Sigmoid colon (tissue), 7 donors: Measurements from ENCODE around the gene GIT2. TPM values are rescaled to one million over a fixed set of nuclear protein-coding genes. Genes with fewer than 3 reads are reported as not detected.

ENCODE experiments used
- DNase-seq: peaks from one replicate; pipeline ENCODE4 v3.0.0-alpha.2; 2019
- H3K27ac ChIP-seq, 4 donors: fragments of 200-600 bp; sonication (generic); one replicate each; pipeline ENCODE4 v1.5.1; 2016 to 2019; ENCODE audit warnings: mild to moderate bottlenecking in 1 of 4
- H3K27me3 ChIP-seq, 3 donors: fragments of 200-600 bp; sonication (generic); one replicate each; pipeline ENCODE4 v1.5.1; 2019; ENCODE audit warnings: mild to moderate bottlenecking in 1 of 3
- H3K36me3 ChIP-seq, 4 donors: fragments of 200-600 bp; sonication (generic); one replicate each; pipeline ENCODE4 v1.5.1; 2016 to 2019
- H3K4me1 ChIP-seq, 4 donors: fragments of 200-600 bp; sonication (generic); one replicate each; pipeline ENCODE4 v1.5.1; 2017 to 2019
- H3K4me3 ChIP-seq, 4 donors: fragments of 200-600 bp; sonication (generic); one replicate each; pipeline ENCODE4 v1.5.1; 2017 to 2019; ENCODE audit warnings: mild to moderate bottlenecking in 2 of 4, moderate library complexity in 1 of 4
- H3K9me3 ChIP-seq, 4 donors: fragments of 200-600 bp in 3 of 4; sonication (generic) in 3 of 4; one replicate each; pipeline versions ENCODE4 v1.5.1 to v1.6.1; 2013 to 2019
- CTCF ChIP-seq, 4 experiments: fragments of 450-650 bp in 3 of 4; fragments of 200-600 bp in 1 of 4; IDR thresholded peaks; one replicate each; pipeline ENCODE4 v1.5.1; 2016 to 2019; ENCODE audit warnings: antibody characterized with exemption in 4 of 4, mild to moderate bottlenecking in 3 of 4, moderate library complexity in 2 of 4
- EP300 ChIP-seq, 4 donors: sonication (generic); formaldehyde crosslinking; IDR thresholded peaks; one replicate each; pipeline ENCODE4 v1.6.1; 2017; ENCODE audit warnings: antibody characterized with exemption in 4 of 4
- POLR2A ChIP-seq, 2 donors: fragments of 450-650 bp; IDR thresholded peaks; one replicate each; pipeline ENCODE4 v1.6.1; 2016; ENCODE audit warnings: antibody characterized with exemption in 2 of 2, mild to moderate bottlenecking in 2 of 2, moderate library complexity in 2 of 2
- POLR2AphosphoS5 ChIP-seq, 4 donors: sonication (generic); formaldehyde crosslinking; IDR thresholded peaks; one replicate each; pipeline ENCODE4 v1.6.1; 2017; ENCODE audit warnings: antibody characterized with exemption in 4 of 4
- WGBS, 2 donors: extraction: QIAGEN DNeasy Blood & Tissue Kit; methylation state at CpG; one replicate each; pipeline ENCODE4 v1.1.7; 2013; 5-methylcytosine and 5-hydroxymethylcytosine counted together
- intact Hi-C: fragments of 100-400 bp; cut with DNase I; formaldehyde crosslinking; loops from one replicate; pipeline ENCODE4 v1.15.1; 2023
- polyA plus RNA-seq, 3 donors: library from polyadenylated mRNA; stranded (reverse); fragments of 200-250 nt; gene quantifications; one replicate each; pipeline ENCODE4 v1.2.3, GENCODE V29; 2013
- total RNA-seq, 4 donors: library from RNA; depleted of rRNA; stranded (reverse); fragments of >200 nt; gene quantifications; one replicate each; pipeline ENCODE4 v1.1.0, GENCODE V29; 2016
- donor health status: healthy with polysubstance abuse.
- donor health status: Bipolar disorder and iron deficiency.
- donor health status: healthy.

The GIT2 gene
- total RNA-seq (10 to 100 TPM; 26.7 to 54.6 (median 35.1) TPM), polyA plus RNA-seq (10 to 100 TPM in 1 of 3 donors, 1 to 10 TPM in 2; 6.0 to 25.2 (median 7.9) TPM)

- peaks cover 0 to 48% (median 34%) of the 10 kb centered on the region in 4 donors for H3K4me1 ChIP-seq
- no peaks in the 10 kb centered on the region for H3K9me3 ChIP-seq
- H3K36me3 ChIP-seq: peaks cover 0 to 8% (median 0%) of the 10 kb centered on the region in 4 donors
- WGBS, 2 donors: 0% methylated on average over 65 of the region's 65 CpGs
- DNase-seq: peak; percentile 97
- no peaks in the 10 kb centered on the region for H3K27me3 ChIP-seq
- peak within 1 kb of the TSS; percentile 75 to 98 (median 89) for H3K4me3 ChIP-seq
- intact Hi-C loops: loop anchor here (5.0 to 10.0 kb wide), 2 partner anchors 281 to 436 kb away; partner anchors contain the start of gene FAM222A
- H3K27ac ChIP-seq: peak within 1 kb of the TSS; percentile 79 to 87 (median 84)
- TF ChIP-seq EP300 (IDR thresholded peaks at IDR 0.05): no peak
- TF ChIP-seq CTCF (IDR thresholded peaks at IDR 0.05): no peak
- peak; percentile 41 to 45 for TF ChIP-seq POLR2A (IDR thresholded peaks at IDR 0.05)
- TF ChIP-seq POLR2AphosphoS5 (IDR thresholded peaks at IDR 0.05): peak; percentile 64 to 94 (median 90)
These were observed at the start of gene GIT2 for GRCh38 chr12:109995686-109996482. Gene GIT2 (minus strand): TSS chr12:109996368. CDS start chr12:109996224, 144 bp downstream.

- Histone ChIP-seq H3K27me3 (no peaks in the 10 kb centered on the region), H3K36me3 (peaks cover 0 to 25% (median 9%) of the 10 kb centered on the region in 4 donors), H3K27ac (peak overlapping the region in 1 of 4 donors; percentile 81), H3K4me3 (no peak overlapping the region), H3K4me1 (peaks cover 0 to 34% (median 26%) of the 10 kb centered on the region in 4 donors), H3K9me3 (no peaks in the 10 kb centered on the region)
- no peak for TF ChIP-seq POLR2A (IDR thresholded peaks at IDR 0.05)
- TF ChIP-seq EP300 (IDR thresholded peaks at IDR 0.05): no peak
- no peak for TF ChIP-seq POLR2AphosphoS5 (IDR thresholded peaks at IDR 0.05)
- no peak for TF ChIP-seq CTCF (IDR thresholded peaks at IDR 0.05)
- intact Hi-C loops: no loop called here
- 95 to 97% methylated on average over 3 of the region's 3 CpGs for WGBS, 2 donors
- no peak for DNase-seq
These were observed 46.1 kb upstream of the GIT2 start for GRCh38 chr12:110042264-110042663.

GRCh38 chr12:110039085-110039807 lies 43.1 kb upstream of the GIT2 start:
- H3K27ac ChIP-seq: peak overlapping the region; percentile 37 to 81 (median 61)
- DNase-seq: no peak
- 12 to 53% methylated on average over 5 of the region's 5 CpGs for WGBS, 2 donors
- intact Hi-C loops: no loop called here
- no peak overlapping the region for H3K4me3 ChIP-seq
- no peaks in the 10 kb centered on the region for H3K27me3 ChIP-seq
- H3K9me3 ChIP-seq: no peaks in the 10 kb centered on the region
- H3K4me1 ChIP-seq: peaks cover 0 to 28% (median 18%) of the 10 kb centered on the region in 4 donors
- TF ChIP-seq CTCF (IDR thresholded peaks at IDR 0.05): no peak
- TF ChIP-seq POLR2A (IDR thresholded peaks at IDR 0.05): no peak
- TF ChIP-seq POLR2AphosphoS5 (IDR thresholded peaks at IDR 0.05): no peak
- no peak for TF ChIP-seq EP300 (IDR thresholded peaks at IDR 0.05)
- peaks cover 0 to 50% (median 19%) of the 10 kb centered on the region in 4 donors for H3K36me3 ChIP-seq

- intact Hi-C loops: no loop called here
- Histone ChIP-seq H3K4me1 (peaks cover 0 to 25% (median 18%) of the 10 kb centered on the region in 4 donors), H3K9me3 (no peaks in the 10 kb centered on the region), H3K4me3 (no peak overlapping the region), H3K36me3 (peaks cover 0 to 55% (median 21%) of the 10 kb centered on the region in 4 donors), H3K27ac (peak overlapping the region; percentile 37 to 81 (median 61)), H3K27me3 (no peaks in the 10 kb centered on the region)
- TF ChIP-seq EP300 (IDR thresholded peaks at IDR 0.05) (no peak), CTCF (IDR thresholded peaks at IDR 0.05) (no peak), POLR2AphosphoS5 (IDR thresholded peaks at IDR 0.05) (no peak)
- DNase-seq: no peak
- WGBS, 2 donors: 29 to 64% methylated on average over 5 of the region's 5 CpGs
These were observed 42.5 kb upstream of the GIT2 start for GRCh38 chr12:110038741-110039084.
